Stimulated activated effector memory CD8-positive, alpha-beta T cell treated with anti-CD3 and anti-CD28 coated beads, Interleukin-12 subunit alpha, Interleukin-12 subunit beta, amount 100 ng/mL, for 72 hours (primary cell): ENCODE data around the gene RPL29.

ENCODE experiments used
- ATAC-seq: fragments of 150-1000 bp; cut with Tn5 transposase; 2 replicates; pipeline ENCODE4 v1.10.0; 2021
- DNase-seq, 2 donors: peaks; one replicate each; pipeline ENCODE4 v3.0.0; 2021 to 2022; ENCODE audit warnings: low spot score in 2 of 2
- H3K27ac Mint-ChIP-seq: one replicate; pipeline ENCODE4 v1.8.0; 2022; ENCODE audit warnings: mild to moderate bottlenecking, mixed read lengths
- H3K36me3 Mint-ChIP-seq: one replicate; pipeline ENCODE4 v1.8.0; 2022; ENCODE audit warnings: mild to moderate bottlenecking, mixed read lengths
- H3K4me1 Mint-ChIP-seq: one replicate; pipeline ENCODE4 v1.8.0; 2022; ENCODE audit warnings: mixed read lengths
- H3K4me3 Mint-ChIP-seq: one replicate; pipeline ENCODE4 v1.8.0; 2022; ENCODE audit warnings: mild to moderate bottlenecking, mixed read lengths
- H3K9me3 Mint-ChIP-seq: one replicate; pipeline ENCODE4 v1.8.0; 2022; ENCODE audit warnings: mixed read lengths

RPL29 gene

DNA sequence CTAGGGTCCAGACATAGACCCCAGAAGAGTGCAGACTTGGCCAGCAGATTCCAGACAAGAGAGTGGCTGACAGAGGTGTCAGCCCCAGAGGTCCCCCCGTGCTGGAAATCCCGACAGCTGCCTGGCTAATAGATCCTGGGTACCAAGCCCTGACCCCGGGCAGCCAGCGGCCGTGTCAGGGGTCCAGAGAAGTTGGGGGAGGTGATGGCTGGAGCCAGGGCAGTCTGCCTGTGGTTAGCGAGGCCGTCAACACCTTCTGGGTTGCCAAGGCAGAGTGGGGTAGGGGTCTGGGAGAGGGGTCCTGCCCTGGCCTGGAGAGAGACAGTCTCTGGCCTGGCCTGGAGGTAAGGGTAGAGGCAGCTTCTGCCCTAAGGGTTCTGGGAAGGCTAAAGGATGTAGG is 25.1 kb upstream of the RPL29 start:
- ATAC-seq = no peak
- Mint-ChIP-seq H3K36me3 (no peaks in the 10 kb centered on the region), H3K4me3 (no peak overlapping the region), H3K27ac (peak overlapping the region; percentile 71), H3K4me1 (peaks cover 11% of the 10 kb centered on the region), H3K9me3 (no peaks in the 10 kb centered on the region)
- DNase-seq = no peak

DNA sequence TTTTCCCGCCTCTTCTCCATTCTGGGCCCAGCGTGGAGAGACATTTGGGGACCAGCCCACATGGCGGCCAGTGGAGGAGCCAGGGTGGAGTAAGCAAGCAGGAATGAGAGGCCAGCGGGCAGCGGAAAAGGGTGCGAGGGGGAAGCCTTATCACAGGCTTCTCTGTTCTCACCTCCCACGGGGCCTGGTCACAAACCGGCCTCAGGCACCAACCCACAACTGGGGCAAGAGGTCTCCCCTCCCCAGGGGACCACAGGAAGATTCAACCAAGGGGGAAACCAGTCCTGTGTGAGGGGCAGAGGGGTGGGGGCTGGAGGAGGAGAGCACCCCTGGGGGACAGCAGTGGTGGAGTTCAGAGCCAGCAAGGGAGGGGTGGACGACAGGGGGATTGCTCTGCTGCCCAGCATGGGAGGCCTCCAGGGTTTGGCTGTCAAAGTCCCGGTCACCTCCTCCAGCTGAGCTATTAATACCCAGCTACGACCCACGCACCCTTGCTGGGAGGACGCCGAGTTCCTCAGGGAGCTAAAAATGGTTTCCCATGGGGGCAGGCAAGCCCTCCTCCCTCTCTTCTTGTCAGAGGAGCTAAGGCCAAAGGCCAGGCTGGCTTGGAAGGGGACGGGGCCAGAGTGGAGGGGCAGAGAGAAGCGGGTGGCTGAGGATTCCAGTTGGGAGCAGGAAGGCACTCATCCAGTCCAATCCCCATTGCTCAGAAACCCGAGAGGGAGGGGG is 23.8 kb upstream of the RPL29 start:
- H3K9me3 Mint-ChIP-seq = no peaks in the 10 kb centered on the region
- H3K36me3 Mint-ChIP-seq = no peaks in the 10 kb centered on the region
- H3K4me3 Mint-ChIP-seq = no peak overlapping the region
- no peak overlapping the region for H3K27ac Mint-ChIP-seq
- ATAC-seq = no peak
- H3K4me1 Mint-ChIP-seq = no peaks in the 10 kb centered on the region
- DNase-seq = no peak

DNA sequence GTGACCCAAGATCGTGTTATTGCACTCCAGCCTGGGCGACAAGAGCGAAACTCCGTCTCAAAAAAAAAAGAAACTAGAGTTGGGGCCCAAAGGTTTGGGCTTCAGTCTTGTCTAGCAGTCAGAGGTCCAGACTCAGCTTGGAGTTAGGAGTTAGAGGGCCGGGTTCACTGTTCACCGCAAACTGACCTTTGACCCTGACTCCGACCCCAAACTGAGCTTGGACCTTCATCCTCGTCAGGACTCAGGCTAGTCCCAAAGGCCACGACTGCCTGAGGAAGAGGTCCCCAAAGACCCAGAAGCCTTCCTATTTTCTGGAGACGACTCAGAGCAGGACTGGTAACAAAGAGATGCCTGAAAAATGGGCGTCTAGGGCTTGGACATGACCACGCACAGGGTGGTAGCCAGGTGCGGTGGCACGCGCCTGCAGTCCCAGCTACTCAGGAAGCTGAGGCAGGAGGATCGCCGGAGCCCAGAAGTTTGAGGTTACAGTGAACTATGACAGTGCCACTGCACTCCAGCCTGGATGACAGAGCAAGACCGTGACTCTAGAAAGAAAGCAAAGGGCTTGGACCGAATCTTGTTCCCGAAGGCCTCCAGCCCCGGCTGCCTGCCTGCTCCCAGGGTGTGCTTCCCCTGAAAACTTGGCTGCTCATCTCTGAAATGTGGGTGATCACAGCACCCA is 22.8 kb upstream of the RPL29 start:
- DNase-seq (no peak), ATAC-seq (no peak)
- H3K4me3 Mint-ChIP-seq = no peak overlapping the region
- no peaks in the 10 kb centered on the region for H3K9me3 Mint-ChIP-seq
- no peak overlapping the region for H3K27ac Mint-ChIP-seq
- no peaks in the 10 kb centered on the region for H3K36me3 Mint-ChIP-seq
- H3K4me1 Mint-ChIP-seq = no peaks in the 10 kb centered on the region

DNA sequence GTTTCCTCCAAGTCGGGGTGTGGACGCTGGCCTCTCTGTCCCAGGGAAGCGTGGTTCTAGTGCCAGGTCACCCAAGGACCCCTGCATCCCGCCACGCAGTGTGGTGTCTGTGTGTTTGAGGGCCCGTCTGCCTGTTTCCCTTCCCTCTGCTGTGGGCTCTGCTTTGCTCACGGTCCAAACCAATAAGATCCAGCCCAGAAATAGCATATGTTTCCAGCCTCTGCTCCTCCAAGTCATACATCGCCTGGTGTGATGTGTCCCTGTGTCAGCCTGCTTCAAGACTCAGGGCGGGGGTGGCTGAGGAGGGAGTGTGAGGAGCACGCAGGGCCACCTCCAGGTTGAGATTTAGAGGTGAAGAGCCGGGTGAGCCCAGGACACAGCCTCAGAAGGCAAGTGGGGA is 21.9 kb upstream of the RPL29 start:
- no peaks in the 10 kb centered on the region for H3K9me3 Mint-ChIP-seq
- no peak overlapping the region for H3K4me3 Mint-ChIP-seq
- ATAC-seq = no peak
- DNase-seq = no peak
- no peaks in the 10 kb centered on the region for H3K4me1 Mint-ChIP-seq
- H3K36me3 Mint-ChIP-seq = no peaks in the 10 kb centered on the region
- no peak overlapping the region for H3K27ac Mint-ChIP-seq

DNA sequence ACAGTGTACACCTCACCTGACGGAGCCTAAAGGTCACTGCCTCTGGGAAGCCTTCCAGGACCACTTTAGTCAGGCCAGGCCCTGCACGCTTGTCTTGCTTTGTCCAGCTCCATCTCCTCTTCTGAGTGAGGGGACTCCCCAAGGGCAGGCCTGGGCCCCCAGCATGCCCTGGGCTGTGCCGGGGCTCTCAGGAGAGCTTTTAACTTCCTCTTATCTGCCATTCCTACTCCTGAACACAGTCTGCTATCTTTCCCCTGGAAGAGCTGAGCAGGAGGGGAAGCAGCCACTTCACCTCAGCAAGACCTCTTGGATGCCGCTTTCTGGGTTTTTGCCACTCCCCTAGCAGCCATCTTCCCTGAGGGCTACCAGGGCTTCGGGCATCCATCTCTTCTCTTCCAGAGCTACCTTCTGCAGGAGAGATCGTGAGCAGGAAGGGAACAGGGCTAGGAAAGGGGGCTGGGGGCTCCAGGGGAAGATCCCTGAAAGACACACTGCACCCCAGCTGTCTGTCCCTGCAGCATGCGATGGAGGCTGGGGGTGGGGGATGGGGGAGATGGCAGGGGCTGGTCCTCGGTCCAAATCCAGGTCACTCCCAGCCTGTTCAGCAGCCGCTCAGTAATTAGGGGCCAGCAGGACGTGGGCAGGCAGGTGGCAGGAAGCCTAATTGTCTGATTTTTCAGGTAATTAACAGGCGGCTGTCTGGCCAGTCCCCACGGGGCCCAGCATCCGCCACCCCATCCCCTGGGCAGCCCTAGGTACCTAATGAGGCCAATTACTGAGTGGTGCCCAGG is 19.9 kb upstream of the RPL29 start:
- Mint-ChIP-seq H3K4me1 (no peaks in the 10 kb centered on the region), H3K36me3 (no peaks in the 10 kb centered on the region), H3K27ac (no peak overlapping the region), H3K9me3 (no peaks in the 10 kb centered on the region), H3K4me3 (no peak overlapping the region)
- no peak for ATAC-seq
- no peak for DNase-seq

DNA sequence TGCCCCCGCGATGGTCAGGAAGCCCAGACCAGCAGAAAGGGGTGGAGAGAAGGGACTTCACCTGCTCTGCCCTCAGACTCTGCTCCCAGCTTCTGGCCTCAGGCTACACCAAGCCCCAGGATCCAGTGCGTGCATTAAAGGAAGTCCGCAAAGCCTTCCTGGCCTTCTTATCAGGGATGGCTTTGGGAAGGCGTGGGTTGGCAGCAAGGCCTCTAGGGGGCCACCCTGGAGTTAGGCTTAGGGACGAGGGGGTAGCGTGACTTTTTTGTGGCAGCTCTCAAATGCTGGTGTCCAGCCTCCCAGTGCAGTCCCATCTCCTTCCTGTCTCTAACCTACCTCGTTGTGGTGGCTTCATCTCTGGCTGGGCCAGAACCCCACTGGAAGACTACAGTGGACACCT is 18.9 kb upstream of the RPL29 start:
- no peak for DNase-seq

DNA sequence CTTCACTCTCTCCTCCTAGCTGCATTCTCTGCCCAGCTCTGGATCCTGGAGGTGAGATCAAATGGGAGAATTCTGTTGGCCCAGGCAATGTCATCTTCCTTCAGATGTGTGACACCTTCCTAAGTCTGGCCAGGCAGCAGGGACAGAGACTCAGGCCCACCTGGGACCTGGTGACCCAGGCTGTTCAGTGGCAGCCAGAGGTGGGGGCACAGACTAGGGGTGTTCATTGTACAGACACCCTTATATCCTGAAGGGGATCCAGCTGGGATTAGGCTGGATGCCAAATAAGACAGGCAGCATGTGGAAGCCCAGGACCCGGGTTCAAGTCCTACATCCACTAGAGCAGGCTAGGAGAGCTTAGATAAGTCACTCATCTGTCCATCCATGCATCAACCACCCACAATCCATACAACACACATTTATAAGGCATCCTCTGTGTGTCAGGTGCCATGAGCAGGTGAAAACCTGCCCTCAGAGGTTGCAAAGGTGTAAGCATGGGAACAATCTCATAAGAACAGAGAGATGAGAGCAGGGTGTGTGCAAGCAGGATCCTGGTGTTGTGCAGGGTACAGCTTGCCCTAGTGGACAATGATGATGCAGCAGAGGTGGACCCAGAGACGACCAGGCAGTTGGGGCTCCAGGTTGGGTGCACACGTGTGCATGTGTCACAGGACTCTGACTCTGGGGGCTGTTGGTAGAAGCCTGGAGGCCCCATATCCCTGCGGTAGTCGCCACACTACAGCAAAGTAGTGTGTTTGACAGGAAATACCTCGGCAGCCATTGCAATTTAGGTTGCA is 18.3 kb upstream of the RPL29 start:
- Mint-ChIP-seq H3K4me3 (no peak overlapping the region), H3K27ac (peak overlapping the region; percentile 17), H3K36me3 (no peaks in the 10 kb centered on the region), H3K4me1 (no peaks in the 10 kb centered on the region), H3K9me3 (no peaks in the 10 kb centered on the region)
- ATAC-seq (peak; percentile 25), DNase-seq (no peak)

More for the DNA sequence above, 18.9 kb upstream of the RPL29 start:
- no peaks in the 10 kb centered on the region for H3K4me1 Mint-ChIP-seq
- H3K27ac Mint-ChIP-seq = no peak overlapping the region
- H3K4me3 Mint-ChIP-seq = no peak overlapping the region
- no peaks in the 10 kb centered on the region for H3K9me3 Mint-ChIP-seq
- no peak for ATAC-seq
- H3K36me3 Mint-ChIP-seq = no peaks in the 10 kb centered on the region

DNA sequence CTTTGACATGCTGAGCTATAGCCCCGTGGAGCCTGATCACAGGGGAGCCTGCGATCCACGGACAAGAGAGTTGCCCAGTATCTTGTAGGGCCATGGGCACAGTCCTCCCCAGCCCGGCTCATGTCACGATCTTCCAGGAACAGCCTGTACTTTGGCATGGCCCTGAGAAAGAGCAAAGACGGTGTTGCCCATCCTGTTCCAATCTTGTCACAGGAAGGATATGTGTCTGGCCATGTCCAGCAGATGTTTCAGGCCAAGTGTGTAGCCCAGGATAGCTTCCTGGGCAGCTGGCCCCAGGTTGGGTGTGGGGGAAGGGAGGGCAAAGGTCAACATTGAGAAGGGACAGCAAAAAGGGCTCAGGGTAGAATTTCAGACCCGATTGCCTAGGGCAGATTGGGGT is 17.0 kb upstream of the RPL29 start:
- H3K9me3 Mint-ChIP-seq = no peaks in the 10 kb centered on the region
- no peaks in the 10 kb centered on the region for H3K36me3 Mint-ChIP-seq
- H3K27ac Mint-ChIP-seq = no peak overlapping the region
- ATAC-seq (no peak), DNase-seq (no peak)
- no peak overlapping the region for H3K4me3 Mint-ChIP-seq
- H3K4me1 Mint-ChIP-seq = no peaks in the 10 kb centered on the region

DNA sequence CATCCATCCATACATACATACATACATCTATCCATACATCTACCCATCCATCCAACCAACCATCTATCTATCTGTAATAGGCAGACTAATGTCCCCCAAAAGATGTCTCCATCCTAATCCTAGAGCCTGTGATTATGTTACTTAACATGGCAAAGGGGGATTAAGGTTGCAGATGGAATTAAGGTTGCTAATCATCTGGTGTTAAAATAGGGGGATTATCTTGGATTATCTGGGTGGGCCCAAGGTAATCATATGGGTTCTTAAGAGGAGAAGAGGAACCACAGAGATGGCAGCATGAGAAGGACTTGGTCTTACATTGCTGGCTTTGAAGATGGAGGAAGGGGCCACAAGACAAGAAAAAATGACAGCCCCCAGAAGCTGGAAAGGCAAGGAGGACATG is 14.7 kb upstream of the RPL29 start:
- Mint-ChIP-seq H3K9me3 (no peaks in the 10 kb centered on the region), H3K27ac (no peak overlapping the region), H3K36me3 (no peaks in the 10 kb centered on the region), H3K4me1 (no peaks in the 10 kb centered on the region), H3K4me3 (no peak overlapping the region)
- DNase-seq (no peak), ATAC-seq (no peak)

DNA sequence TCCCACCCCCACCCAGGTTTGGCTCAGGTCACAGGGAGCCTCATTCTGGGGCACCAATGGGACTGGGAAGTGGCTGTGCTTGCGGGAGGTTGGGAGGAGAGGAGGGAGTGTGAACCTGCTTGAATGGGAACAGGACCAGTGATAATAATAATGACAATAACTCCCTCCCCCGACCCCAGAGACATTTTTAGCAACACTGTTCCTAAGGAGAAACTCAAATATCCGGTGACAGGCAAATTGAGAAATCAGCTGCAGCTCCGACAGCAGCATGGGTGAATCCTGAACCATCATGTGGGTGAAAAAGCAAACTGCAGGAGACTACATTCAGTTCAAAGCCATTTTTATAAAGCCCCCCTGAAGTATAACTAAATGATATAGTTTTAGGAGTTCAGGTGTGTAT is 11.6 kb upstream of the RPL29 start:
- no peaks in the 10 kb centered on the region for H3K4me1 Mint-ChIP-seq
- H3K36me3 Mint-ChIP-seq = no peaks in the 10 kb centered on the region
- no peak overlapping the region for H3K27ac Mint-ChIP-seq
- no peaks in the 10 kb centered on the region for H3K9me3 Mint-ChIP-seq
- ATAC-seq = no peak
- no peak for DNase-seq
- H3K4me3 Mint-ChIP-seq = no peak overlapping the region

DNA sequence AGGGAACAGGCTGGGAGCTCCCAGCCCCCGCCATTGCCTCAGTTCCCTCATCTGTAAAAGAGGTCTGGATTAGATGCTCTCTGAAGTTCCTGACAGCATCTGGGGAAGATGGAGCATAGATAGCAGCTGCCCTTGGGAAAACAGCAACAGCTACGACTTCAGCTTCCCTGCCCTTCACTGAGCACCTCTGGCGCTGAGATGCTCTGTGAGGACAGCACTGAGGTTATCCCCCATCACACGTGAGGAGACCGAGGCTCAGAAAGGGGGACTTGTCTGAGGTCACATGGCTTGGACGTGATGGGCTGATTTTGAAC is 11.1 kb upstream of the RPL29 start:
- H3K27ac Mint-ChIP-seq = no peak overlapping the region
- ATAC-seq = no peak
- no peak overlapping the region for H3K4me3 Mint-ChIP-seq
- no peaks in the 10 kb centered on the region for H3K36me3 Mint-ChIP-seq
- H3K9me3 Mint-ChIP-seq = no peaks in the 10 kb centered on the region
- no peak for DNase-seq
- H3K4me1 Mint-ChIP-seq = peaks cover 4% of the 10 kb centered on the region

DNA sequence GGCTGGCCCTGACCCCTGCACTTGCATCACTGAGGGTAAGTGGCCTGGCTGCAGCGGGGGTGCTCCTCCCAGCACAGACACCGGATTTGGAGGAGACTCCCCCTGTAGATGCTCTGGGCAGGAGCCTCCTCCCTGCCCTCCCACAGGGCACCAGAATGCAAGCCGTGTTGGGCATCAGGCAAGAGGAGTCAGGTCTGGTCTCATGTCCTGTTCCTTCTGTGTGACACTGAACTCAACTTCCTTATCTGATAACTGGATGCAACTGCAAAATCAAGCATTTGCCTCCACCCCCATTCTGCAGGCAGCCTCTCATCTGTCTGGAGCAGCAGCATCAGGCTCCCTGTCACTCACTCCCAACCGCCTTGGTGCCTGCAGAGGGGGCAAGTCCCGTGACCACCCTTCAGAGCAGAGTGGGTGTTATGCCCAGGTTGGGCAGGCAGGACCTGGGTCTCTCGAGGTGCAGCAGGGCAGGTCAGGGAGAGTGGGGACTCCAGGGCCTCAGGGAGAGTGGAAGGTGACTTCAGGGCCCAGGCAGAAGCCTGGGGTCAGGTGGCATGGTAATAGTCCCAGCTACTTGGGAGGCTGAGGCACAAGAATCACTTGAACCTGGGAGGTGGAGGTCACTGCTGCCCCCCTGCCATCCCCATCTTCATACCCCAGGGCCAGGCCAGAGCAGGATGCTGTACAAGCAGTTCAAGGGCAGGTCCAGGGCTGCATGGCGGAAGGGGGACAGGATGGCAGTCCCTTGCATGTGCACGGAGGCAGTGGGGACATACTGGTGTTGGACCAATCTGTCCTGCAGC is 10.5 kb upstream of the RPL29 start:
- H3K4me3 Mint-ChIP-seq = no peak overlapping the region
- H3K9me3 Mint-ChIP-seq = no peaks in the 10 kb centered on the region
- ATAC-seq (no peak), DNase-seq (no peak)
- no peak overlapping the region for H3K27ac Mint-ChIP-seq
- peaks cover 10% of the 10 kb centered on the region for H3K4me1 Mint-ChIP-seq
- H3K36me3 Mint-ChIP-seq = no peaks in the 10 kb centered on the region

DNA sequence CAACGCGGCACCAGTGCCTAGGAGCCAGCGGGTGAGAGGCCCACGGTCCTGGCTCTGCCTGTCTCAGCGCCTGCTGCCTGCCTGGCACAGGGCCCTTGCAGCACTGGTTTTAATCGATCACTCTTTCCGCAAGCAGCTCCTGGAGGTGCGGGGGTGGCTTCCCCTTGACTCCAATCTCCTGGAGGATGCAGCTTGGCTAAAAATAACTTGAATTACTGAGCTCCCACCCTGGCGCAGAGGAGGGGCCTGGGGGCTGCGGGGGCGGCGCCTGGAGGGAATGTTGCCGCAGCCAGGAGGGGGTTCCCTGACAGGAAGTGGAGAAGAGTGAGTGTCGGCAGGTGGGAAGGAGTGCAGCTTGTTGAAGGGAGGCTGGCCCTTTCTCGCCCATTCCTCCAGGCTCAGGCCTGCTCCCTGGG is 9.9 kb upstream of the RPL29 start:
- Mint-ChIP-seq H3K4me1 (peaks cover 11% of the 10 kb centered on the region), H3K36me3 (no peaks in the 10 kb centered on the region), H3K4me3 (no peak overlapping the region), H3K9me3 (no peaks in the 10 kb centered on the region), H3K27ac (no peak overlapping the region)
- no peak for ATAC-seq
- no peak for DNase-seq

DNA sequence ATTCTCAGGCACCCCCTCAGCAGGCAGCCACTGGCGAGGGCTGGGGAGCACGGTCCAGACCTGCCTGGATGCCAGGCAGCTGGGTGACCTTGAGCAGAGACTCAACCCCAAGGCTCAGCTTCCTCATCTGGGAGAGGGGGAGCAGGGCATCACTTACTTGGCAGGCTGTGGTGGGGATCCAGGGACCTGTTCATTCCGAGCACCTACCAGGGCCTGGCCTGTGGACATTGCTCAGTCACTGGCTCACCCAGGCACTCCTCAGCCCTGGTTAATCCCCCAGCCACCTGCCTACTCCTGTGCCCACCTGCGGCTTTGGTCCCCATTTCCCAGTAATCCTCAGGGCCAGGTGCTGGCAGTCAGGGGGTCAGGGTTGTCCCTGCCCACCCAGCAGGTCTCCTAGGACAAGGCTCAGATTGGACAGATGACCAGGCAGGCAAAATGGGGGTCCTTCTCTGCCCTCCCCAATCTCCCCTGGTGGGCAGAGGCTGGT is 9.3 kb upstream of the RPL29 start:
- DNase-seq (no peak), ATAC-seq (no peak)
- no peaks in the 10 kb centered on the region for H3K9me3 Mint-ChIP-seq
- no peak overlapping the region for H3K4me3 Mint-ChIP-seq
- no peaks in the 10 kb centered on the region for H3K36me3 Mint-ChIP-seq
- H3K27ac Mint-ChIP-seq = no peak overlapping the region
- peaks cover 11% of the 10 kb centered on the region for H3K4me1 Mint-ChIP-seq
